Psoas muscle (tissue), 8 donors: ENCODE results near the gene BRME1. TPM values are rescaled to one million over a fixed set of nuclear protein-coding genes. Genes with fewer than 3 reads are reported as not detected.
"Not testable (repeated sequence)": the region's sequence is repeated elsewhere in the genome, so short reads cannot be mapped to it uniquely, and the experiment has no call there.

Source experiments
- ATAC-seq, 4 donors: fragments of 200-7000 bp; cut with Tn5 transposase; one replicate each; pipeline ENCODE4 v1.9.1; 2020; ENCODE audit warnings: moderate library complexity in 3 of 4, mild to moderate bottlenecking in 2 of 4
- DNase-seq, 2 donors: peaks; one replicate each; pipeline ENCODE4 v3.0.0-alpha.2; 2020
- H3K27ac ChIP-seq: fragments of 200-600 bp; one replicate; pipeline ENCODE4 v1.8.0; 2022
- H3K27me3 ChIP-seq, 3 donors: fragments of 200-600 bp in 1 of 3; one replicate each; pipeline versions ENCODE4 v1.6.1 to v1.8.0; 2013 to 2022; ENCODE audit warnings: low read length in 2 of 3, mild to moderate bottlenecking in 2 of 3, moderate library complexity in 1 of 3; ENCODE audit not compliant: insufficient read depth in 3 of 3
- H3K36me3 ChIP-seq, 2 donors: fragments of 200-600 bp in 1 of 2; one replicate each; pipeline versions ENCODE4 v1.6.1 to v1.8.0; 2013 to 2022; ENCODE audit warnings: low read depth in 1 of 2, mild to moderate bottlenecking in 1 of 2, moderate library complexity in 1 of 2; ENCODE audit not compliant: insufficient read depth in 1 of 2
- H3K4me1 ChIP-seq: fragments of 200-600 bp; one replicate; pipeline ENCODE4 v1.8.0; 2022
- H3K4me3 ChIP-seq: fragments of 200-600 bp; one replicate; pipeline ENCODE4 v1.8.0; 2022; ENCODE audit warnings: mild to moderate bottlenecking
- H3K9me3 ChIP-seq: fragments of 200-600 bp; one replicate; pipeline ENCODE4 v1.8.0; 2022
- WGBS, 3 donors: extraction: QIAGEN DNeasy Blood & Tissue Kit; methylation state at CpG; one replicate each; pipeline versions ENCODE4 v1.1.6 to v1.1.7; 2013; 5-methylcytosine and 5-hydroxymethylcytosine counted together
- intact Hi-C, 2 donors: fragments of 100-400 bp; cut with DNase I; formaldehyde crosslinking; loops; one replicate each; pipeline versions ENCODE4 v1.11.0 to v1.14.2; 2022
- polyA plus RNA-seq, 3 donors: library from polyadenylated mRNA; stranded (reverse); fragments of 200-250 nt; gene quantifications; one replicate each; pipeline ENCODE4 v1.2.3, GENCODE V29; 2013
- total RNA-seq, 4 donors: library from RNA; stranded (reverse); fragmentation: NEBNext Ultra II Directional in 2 of 4; extraction: Animal tissue kit (Norgen Biotek cat#: 25700) in 2 of 4; gene quantifications; one replicate each; pipeline versions ENCODE4 v1.2.1 to v1.2.4, GENCODE V29; 2021 to 2023
- TF ChIP-seq, protein P1 (sequence below): fragments of 200-600 bp; IDR thresholded peaks from one replicate; pipeline ENCODE4 v1.8.0; 2022; ENCODE audit warnings: antibody characterized with exemption
- donor health status: healthy with polysubstance abuse.
- donor health status: DM: no; HTN: no; CAD: no; lungs with moderate emphysema.
- donor health status: Bipolar disorder and iron deficiency.
- donor health status: healthy.
- donor health status: DM: yes; HTN: yes; CAD: no.
- donor health status: DM: no; HTN: no; CAD: no.
- donor health status: DM: no; HTN: no; CAD: no.
- donor health status: DM: yes; HTN: yes; CAD: no.

BRME1 gene
- total and polyA plus RNA-seq, 7 donors = 0.27 to 2.5 (median 1.1) TPM

DNA sequence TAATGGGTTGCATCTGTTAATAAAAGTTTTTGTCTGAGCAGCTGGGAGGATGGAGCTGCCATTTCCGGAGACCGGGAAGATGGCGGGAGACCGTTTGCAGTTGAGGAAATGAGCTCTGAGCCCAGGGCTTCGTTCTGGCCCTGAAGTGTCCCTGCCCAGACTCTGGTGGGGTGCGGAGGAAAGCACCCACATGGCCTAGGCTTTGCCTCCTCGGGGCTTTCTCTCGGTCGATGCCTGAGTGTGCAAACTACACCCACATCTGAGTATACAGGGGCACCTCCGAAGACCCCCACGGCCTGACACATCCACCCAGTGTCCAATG is 44.6 kb downstream of the BRME1 start:
- TF ChIP-seq, protein P1, sequence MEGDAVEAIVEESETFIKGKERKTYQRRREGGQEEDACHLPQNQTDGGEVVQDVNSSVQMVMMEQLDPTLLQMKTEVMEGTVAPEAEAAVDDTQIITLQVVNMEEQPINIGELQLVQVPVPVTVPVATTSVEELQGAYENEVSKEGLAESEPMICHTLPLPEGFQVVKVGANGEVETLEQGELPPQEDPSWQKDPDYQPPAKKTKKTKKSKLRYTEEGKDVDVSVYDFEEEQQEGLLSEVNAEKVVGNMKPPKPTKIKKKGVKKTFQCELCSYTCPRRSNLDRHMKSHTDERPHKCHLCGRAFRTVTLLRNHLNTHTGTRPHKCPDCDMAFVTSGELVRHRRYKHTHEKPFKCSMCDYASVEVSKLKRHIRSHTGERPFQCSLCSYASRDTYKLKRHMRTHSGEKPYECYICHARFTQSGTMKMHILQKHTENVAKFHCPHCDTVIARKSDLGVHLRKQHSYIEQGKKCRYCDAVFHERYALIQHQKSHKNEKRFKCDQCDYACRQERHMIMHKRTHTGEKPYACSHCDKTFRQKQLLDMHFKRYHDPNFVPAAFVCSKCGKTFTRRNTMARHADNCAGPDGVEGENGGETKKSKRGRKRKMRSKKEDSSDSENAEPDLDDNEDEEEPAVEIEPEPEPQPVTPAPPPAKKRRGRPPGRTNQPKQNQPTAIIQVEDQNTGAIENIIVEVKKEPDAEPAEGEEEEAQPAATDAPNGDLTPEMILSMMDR = no peak
- 16 to 43% (median 24%) methylated on average over 11 of the region's 11 CpGs for WGBS, 3 donors
- no peaks in the 10 kb centered on the region for H3K9me3 ChIP-seq
- peaks cover 0 to 18% (median 0%) of the 10 kb centered on the region in 3 donors for H3K27me3 ChIP-seq
- H3K36me3 ChIP-seq = no peaks in the 10 kb centered on the region
- peak in 1 of 2 donors; percentile 54 for DNase-seq
- H3K27ac ChIP-seq = peak overlapping the region; percentile 78
- H3K4me3 ChIP-seq = peak overlapping the region; percentile 63
- H3K4me1 ChIP-seq = peaks cover 11% of the 10 kb centered on the region
- peak in 3 of 4 donors; percentile 1 to 12 (median 12) for ATAC-seq
- intact Hi-C loops = loop anchor here in 1 of 2 donors (5.0 kb wide), 2 partner anchors 264 to 584 kb away; no protein-coding TSS in a partner anchor

DNA sequence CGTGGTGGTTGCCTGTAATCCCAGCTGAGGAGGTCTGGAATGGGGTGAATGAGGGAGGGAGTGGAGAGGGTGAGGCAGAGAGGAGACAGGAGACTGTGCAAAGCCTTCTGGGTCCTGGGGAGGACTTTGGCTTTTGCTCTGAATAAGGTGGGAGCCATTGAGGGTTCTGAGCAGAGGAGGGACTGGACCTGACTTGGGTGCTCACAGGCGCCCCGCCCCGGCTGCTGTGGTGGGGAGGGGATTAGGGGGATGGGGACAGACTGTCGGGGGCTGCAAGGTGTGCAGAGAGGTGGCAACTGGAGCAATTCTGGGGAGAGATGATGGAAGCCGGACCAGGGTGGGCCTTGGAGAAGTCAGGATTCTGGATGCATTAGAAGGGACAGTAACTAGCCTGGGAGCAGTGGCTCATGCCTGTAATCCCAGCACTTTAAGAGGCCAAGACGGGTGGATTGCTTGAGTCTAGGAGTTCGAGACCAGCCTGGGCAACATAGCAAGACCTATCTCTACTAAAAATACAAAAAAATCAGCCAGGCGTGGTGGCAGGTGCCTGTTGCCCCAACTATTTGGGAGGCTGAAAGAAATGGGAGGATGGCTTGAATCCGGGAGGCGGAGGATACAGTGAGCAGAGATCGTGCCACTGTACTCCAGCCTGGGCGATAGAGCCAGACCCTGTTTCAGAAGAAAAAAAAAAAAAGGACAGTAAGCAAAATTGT is 45.1 kb downstream of the BRME1 start:
- no peaks in the 10 kb centered on the region for H3K36me3 ChIP-seq
- H3K9me3 ChIP-seq = no peaks in the 10 kb centered on the region
- peak overlapping the region; percentile 63 for H3K4me3 ChIP-seq

DNA sequence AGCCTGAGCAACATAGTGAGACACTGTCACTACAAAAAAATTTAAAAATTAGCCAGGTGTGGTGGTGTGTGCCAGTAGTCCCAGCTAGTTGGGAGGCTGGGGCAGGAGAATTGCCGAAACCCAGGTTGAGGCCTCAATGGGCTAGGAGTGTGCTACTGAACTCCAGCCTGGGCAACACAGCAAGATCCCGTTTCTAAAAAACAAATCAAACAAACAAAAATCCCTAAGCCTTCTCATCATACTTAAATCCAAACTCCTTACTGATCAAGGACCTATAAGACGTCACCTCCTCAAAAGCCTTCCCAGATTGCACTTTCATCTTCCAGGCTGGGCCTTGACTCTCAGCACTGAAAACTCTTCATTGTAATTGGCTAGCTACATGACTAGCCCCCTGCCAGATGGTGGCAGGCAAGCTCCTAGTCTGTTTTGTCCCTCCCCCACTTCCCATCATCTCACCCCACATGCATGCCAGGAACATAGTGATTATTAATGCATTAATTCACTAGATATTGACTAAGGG is 46.5 kb downstream of the BRME1 start:
- H3K27me3 ChIP-seq = peaks cover 0 to 4% (median 0%) of the 10 kb centered on the region in 3 donors
- DNase-seq (no peak), ATAC-seq (no peak)
- no peak overlapping the region for H3K4me3 ChIP-seq
- TF ChIP-seq, protein P1 = no peak
- H3K9me3 ChIP-seq = no peaks in the 10 kb centered on the region
- WGBS, 3 donors = 93 to 98% (median 97%) methylated on average over 3 of the region's 3 CpGs
- H3K27ac ChIP-seq = no peak overlapping the region
- peaks cover 8% of the 10 kb centered on the region for H3K4me1 ChIP-seq
- no peaks in the 10 kb centered on the region for H3K36me3 ChIP-seq
- intact Hi-C loops = no loop called here

More for the DNA sequence above, 45.1 kb downstream of the BRME1 start:
- Histone ChIP-seq H3K27me3 (peaks cover 0 to 13% (median 0%) of the 10 kb centered on the region in 3 donors), H3K4me1 (peaks cover 8% of the 10 kb centered on the region), H3K27ac (peak overlapping the region; percentile 78)
- WGBS, 3 donors = 73 to 85% (median 73%) methylated on average over 13 of the region's 13 CpGs
- no peak for ATAC-seq
- peak in 1 of 2 donors; percentile 46 for DNase-seq
- TF ChIP-seq, protein P1 = no peak
- intact Hi-C loops = loop anchor here in 1 of 2 donors (5.0 kb wide), 2 partner anchors 264 to 584 kb away; no protein-coding TSS in a partner anchor

DNA sequence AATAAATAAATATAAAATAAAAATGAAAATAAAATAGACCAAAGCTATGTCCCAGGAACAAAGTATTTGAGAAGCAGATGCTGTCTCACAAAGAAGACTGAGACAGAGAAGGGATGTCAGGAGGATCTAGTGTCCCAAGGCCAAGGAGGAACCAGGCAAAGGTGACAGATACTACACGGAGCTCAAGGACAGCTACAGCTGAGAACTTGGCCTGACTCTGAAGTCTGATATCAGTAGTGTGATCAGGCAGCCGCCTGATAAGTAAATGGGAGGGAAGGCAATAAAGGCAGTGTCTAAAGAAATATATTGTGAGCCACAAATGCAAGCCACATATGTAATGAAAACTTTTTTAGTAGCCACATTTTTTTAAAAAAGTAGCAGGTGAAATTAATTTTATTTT is 49.4 kb downstream of the BRME1 start:
- no peak overlapping the region for H3K27ac ChIP-seq
- intact Hi-C loops = no loop called here
- WGBS, 3 donors = 57 to 69% (median 67%) methylated on average over 2 of the region's 2 CpGs
- no peak for DNase-seq
- no peaks in the 10 kb centered on the region for H3K9me3 ChIP-seq
- H3K36me3 ChIP-seq = no peaks in the 10 kb centered on the region
- TF ChIP-seq, protein P1 = no peak
- no peak overlapping the region for H3K4me3 ChIP-seq
- H3K27me3 ChIP-seq = no peaks in the 10 kb centered on the region
- peaks cover 9% of the 10 kb centered on the region for H3K4me1 ChIP-seq
- ATAC-seq = no peak

DNA sequence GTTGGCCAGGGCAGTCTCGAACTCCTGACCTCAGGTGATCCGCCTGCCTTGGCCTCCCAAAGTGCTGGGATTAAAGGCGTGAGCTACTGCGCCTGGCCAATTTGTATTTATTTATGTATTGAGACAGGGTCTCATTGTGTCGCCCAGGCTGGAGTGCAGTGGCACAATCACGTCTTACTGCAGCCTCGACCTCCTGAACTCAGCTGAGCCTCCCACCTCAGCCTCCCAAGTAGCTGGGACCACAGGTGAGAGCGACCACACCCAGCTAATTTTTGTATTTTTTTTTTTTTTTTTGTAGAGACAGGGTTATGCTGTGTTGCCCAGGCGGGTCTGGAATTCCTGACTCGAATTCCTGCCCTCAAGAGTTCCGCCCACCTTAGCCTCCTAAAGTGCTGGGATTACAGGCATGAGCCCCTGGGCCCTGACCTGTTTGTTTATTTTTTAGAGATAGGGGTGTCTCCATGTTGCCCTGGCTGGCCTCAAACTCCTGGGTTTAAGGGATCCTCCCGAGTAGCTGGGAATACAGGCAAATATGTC is 53.7 kb downstream of the BRME1 start:
- intact Hi-C loops, ATAC-seq: not testable (repeated sequence)

DNA sequence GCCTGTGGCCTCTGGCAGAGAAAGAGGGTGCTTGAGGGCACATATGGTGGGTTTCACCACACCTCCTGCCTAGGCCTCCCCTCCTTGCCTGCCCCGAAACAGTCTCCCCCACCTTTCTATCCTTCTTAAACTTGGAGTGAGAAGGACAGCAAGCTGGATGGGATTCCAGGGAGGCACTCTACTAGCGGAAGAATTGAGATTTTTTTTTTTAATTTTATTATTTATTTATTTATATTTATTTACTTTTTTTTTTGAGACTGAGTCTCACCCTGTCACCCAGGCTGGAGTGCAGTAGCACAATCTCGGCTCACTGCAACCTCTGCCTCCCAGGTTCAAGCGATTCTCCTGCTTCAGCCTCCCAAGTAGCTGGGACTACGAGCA is 54.2 kb downstream of the BRME1 start:
- H3K4me1 ChIP-seq = peaks cover 42% of the 10 kb centered on the region
- 76 to 85% (median 77%) methylated on average over 5 of the region's 5 CpGs for WGBS, 3 donors
- H3K9me3 ChIP-seq, H3K27me3 ChIP-seq, intact Hi-C loops, H3K36me3 ChIP-seq, H3K4me3 ChIP-seq, DNase-seq, ATAC-seq: not testable (repeated sequence)
- peak overlapping the region; percentile 97 for H3K27ac ChIP-seq

More for the DNA sequence above, 53.7 kb downstream of the BRME1 start:
- H3K36me3 ChIP-seq, H3K27me3 ChIP-seq, DNase-seq, H3K4me3 ChIP-seq, H3K9me3 ChIP-seq: not testable (repeated sequence)
- H3K27ac ChIP-seq = peak overlapping the region; percentile 97
- H3K4me1 ChIP-seq = peaks cover 38% of the 10 kb centered on the region
- WGBS, 3 donors = 88 to 90% (median 90%) methylated on average over 12 of the region's 12 CpGs
